Measurements from ENCODE around the gene BMI1. TPM values are rescaled to one million over a fixed set of nuclear protein-coding genes. Genes with fewer than 3 reads are reported as not detected.

Gene BMI1
- total RNA-seq, 1 donor from 2014 or later = 30.8 TPM

- Histone ChIP-seq H2AFZ (ENCODE audit: low read depth, low read length) (peak within 1 kb of the TSS; percentile 95), H3K4me2 (ENCODE audit: low read length) (peak within 1 kb of the TSS; percentile 87), H3K4me3 (ENCODE audit: insufficient read depth, low read depth, low read length) (peak within 1 kb of the TSS; percentile 84), H3K36me3 (ENCODE audit: insufficient read depth, low read length) (no peaks in the 10 kb centered on the region), H3K79me2 (ENCODE audit: insufficient read depth, low read length) (peaks cover 16% of the 10 kb centered on the region), H3K4me1 (ENCODE audit: insufficient read depth, low read length) (peaks cover 14% of the 10 kb centered on the region), H3K9me3 (ENCODE audit: insufficient read depth, low read depth, low read length) (no peaks in the 10 kb centered on the region), H3K27ac (ENCODE audit: low read depth, low read length) (peak within 1 kb of the TSS; percentile 83), H4K20me1 (ENCODE audit: insufficient read depth, low read length) (no peaks in the 10 kb centered on the region), H3K9ac (ENCODE audit: low read length) (peak within 1 kb of the TSS; percentile 91), H3K27me3 (ENCODE audit: insufficient read depth, low read length) (no peaks in the 10 kb centered on the region)
- Mint-ChIP-seq H3K9me3 (ENCODE audit: unreplicated experiment) (no peaks in the 10 kb centered on the region), H3K4me3 (ENCODE audit: unreplicated experiment) (peak within 1 kb of the TSS; percentile 93), H3K27ac (ENCODE audit: unreplicated experiment) (peak within 1 kb of the TSS; percentile 62), H3K4me1 (ENCODE audit: low read depth, unreplicated experiment) (peaks cover 8% of the 10 kb centered on the region), H3K27me3 (ENCODE audit: low read depth, unreplicated experiment) (peaks cover 27% of the 10 kb centered on the region), H3K36me3 (ENCODE audit: low read depth, unreplicated experiment) (no peaks in the 10 kb centered on the region)
- FAIRE-seq (no peak), DNase-seq (ENCODE audit: low read depth) (peak; percentile 80)
- no peak for TF ChIP-seq EZH2 (IDR thresholded peaks at IDR 0.05; ENCODE audit: insufficient read depth, low read length)
- no peak for TF ChIP-seq CTCF (IDR thresholded peaks at IDR 0.05; ENCODE audit: insufficient read depth, low read depth, low read length)
Observed at GRCh38 chr10:22316286-22317075, 4.4 kb upstream of the BMI1 start, which contains the start of gene COMMD3. COMMD3 (plus strand) TSS chr10:22316388; CDS start chr10:22316418, 30 bp downstream.

GRCh38 chr10:22317076-22317370 is 3.9 kb upstream of the BMI1 start:
- Histone ChIP-seq H3K9ac (ENCODE audit: low read length) (peak overlapping the region; percentile 91), H3K9me3 (ENCODE audit: insufficient read depth, low read depth, low read length) (no peaks in the 10 kb centered on the region), H3K27ac (ENCODE audit: low read depth, low read length) (peak overlapping the region; percentile 83), H2AFZ (ENCODE audit: low read depth, low read length) (peak overlapping the region; percentile 95), H3K4me2 (ENCODE audit: low read length) (peak overlapping the region; percentile 87), H3K36me3 (ENCODE audit: insufficient read depth, low read length) (no peaks in the 10 kb centered on the region), H3K27me3 (ENCODE audit: insufficient read depth, low read length) (peaks cover 1% of the 10 kb centered on the region), H3K4me3 (ENCODE audit: insufficient read depth, low read depth, low read length) (peak overlapping the region; percentile 84), H3K4me1 (ENCODE audit: insufficient read depth, low read length) (peaks cover 14% of the 10 kb centered on the region), H4K20me1 (ENCODE audit: insufficient read depth, low read length) (no peaks in the 10 kb centered on the region), H3K79me2 (ENCODE audit: insufficient read depth, low read length) (peaks cover 17% of the 10 kb centered on the region)
- no peaks in the 10 kb centered on the region for H3K9me3 Mint-ChIP-seq (ENCODE audit: unreplicated experiment)
- DNase-seq (ENCODE audit: low read depth) = no peak
- H3K4me1 Mint-ChIP-seq (ENCODE audit: low read depth, unreplicated experiment) = peaks cover 8% of the 10 kb centered on the region
- no peaks in the 10 kb centered on the region for H3K36me3 Mint-ChIP-seq (ENCODE audit: low read depth, unreplicated experiment)
- TF ChIP-seq EZH2 (IDR thresholded peaks at IDR 0.05; ENCODE audit: insufficient read depth, low read length) (no peak), CTCF (IDR thresholded peaks at IDR 0.05; ENCODE audit: insufficient read depth, low read depth, low read length) (no peak)
- H3K27me3 Mint-ChIP-seq (ENCODE audit: low read depth, unreplicated experiment) = peaks cover 27% of the 10 kb centered on the region
- peak overlapping the region; percentile 93 for H3K4me3 Mint-ChIP-seq (ENCODE audit: unreplicated experiment)
- H3K27ac Mint-ChIP-seq (ENCODE audit: unreplicated experiment) = peak overlapping the region; percentile 62
- FAIRE-seq = no peak
